ENCODE data around the gene DNAJC13. TPM values are rescaled to one million over a fixed set of nuclear protein-coding genes. Genes with fewer than 3 reads are reported as not detected.

The DNAJC13 gene
- total RNA-seq, 1 experiment from 2014 or later, result 28.5 TPM

- TF ChIP-seq E2F4 (CRISPR knock-in tag; IDR thresholded peaks at IDR 0.05; ENCODE audit: borderline replicate concordance, low read depth) (no peak), ZMAT4 (CRISPR knock-in tag; IDR thresholded peaks at IDR 0.05) (no peak), ZNF416 (CRISPR knock-in tag; IDR thresholded peaks at IDR 0.05) (no peak), ATF2 (CRISPR knock-in tag; IDR thresholded peaks at IDR 0.05; ENCODE audit: borderline replicate concordance, low read depth) (no peak), ARID4B (CRISPR knock-in tag; IDR thresholded peaks at IDR 0.05; ENCODE audit: borderline replicate concordance) (no peak), OVOL2 (CRISPR knock-in tag; IDR thresholded peaks at IDR 0.05; ENCODE audit: borderline replicate concordance) (no peak), NFATC4 (CRISPR knock-in tag; IDR thresholded peaks at IDR 0.05) (no peak), USF1 (CRISPR knock-in tag; IDR thresholded peaks at IDR 0.05) (no peak), MAX (CRISPR knock-in tag; IDR thresholded peaks at IDR 0.05) (no peak), PRRX2 (CRISPR knock-in tag; IDR thresholded peaks at IDR 0.05) (no peak), RORB (CRISPR knock-in tag; IDR thresholded peaks at IDR 0.05) (no peak), IRF1 (CRISPR knock-in tag; IDR thresholded peaks at IDR 0.05) (no peak)
Measured at GRCh38 chr3:132543011-132543739, 125.9 kb downstream of the DNAJC13 start (continued).

- H3K27ac Mint-ChIP-seq, result no peak overlapping the region
- no peaks in the 10 kb centered on the region for H3K27me3 Mint-ChIP-seq (ENCODE audit: low read depth)
- CTCF ChIA-PET, result no interaction called here
- TF ChIP-seq MLX (CRISPR knock-in tag; IDR thresholded peaks at IDR 0.05) (no peak), ZNF138 (CRISPR knock-in tag; conservative IDR thresholded peaks at IDR 0.05) (no peak)
- POLR2A ChIA-PET, result no interaction called here
- H3K4me3 Mint-ChIP-seq, result no peak overlapping the region
- H3K9me3 Mint-ChIP-seq, result peaks cover 4% of the 10 kb centered on the region; the same call in 1 of the 2 replicates
- H3K4me1 Mint-ChIP-seq, result 0 out of 2 replicates have a peak, but pooled peaks cover 5% of the 10 kb centered on the region
- DNase-seq (ENCODE audit: low spot score), result no peak
- ATAC-seq, result no peak
- H3K36me3 Mint-ChIP-seq, result no peaks in the 10 kb centered on the region
Measured at GRCh38 chr3:132544130-132544529, 126.8 kb downstream of the DNAJC13 start.
